Vagina (tissue), 2 donors: ENCODE measurements around the gene CDK19.
A peak's percentile ranks its signal among the peaks of the same experiment; 100 is the strongest.

Experiments used
- CTCF ChIP-seq, 3 experiments: fragments of 450-650 bp in 2 of 3; fragments of 200-600 bp in 1 of 3; sonication (generic) in 1 of 3; IDR thresholded peaks; one replicate each; pipeline ENCODE4 v1.5.1; 2017 to 2019; ENCODE audit warnings: antibody characterized with exemption in 3 of 3, mild to moderate bottlenecking in 2 of 3, moderate library complexity in 2 of 3
- POLR2A ChIP-seq, 2 donors: fragments of 450-650 bp; IDR thresholded peaks; one replicate each; pipeline ENCODE4 v1.6.1; 2017; ENCODE audit warnings: antibody characterized with exemption in 2 of 2, mild to moderate bottlenecking in 2 of 2, moderate library complexity in 2 of 2
- POLR2AphosphoS5 ChIP-seq, 2 donors: sonication (generic); formaldehyde crosslinking; IDR thresholded peaks; one replicate each; pipeline ENCODE4 v1.9.0; 2017; ENCODE audit warnings: antibody characterized with exemption in 2 of 2, mild to moderate bottlenecking in 2 of 2, low read depth in 1 of 2; ENCODE audit not compliant: insufficient read depth in 1 of 2

GRCh38 chr6:110815015-110815410 is 256 bp downstream of the CDK19 start:
- TF ChIP-seq CTCF (IDR thresholded peaks at IDR 0.05) (no peak), POLR2A (IDR thresholded peaks at IDR 0.05) (peak in 1 of 2 donors; percentile 59), POLR2AphosphoS5 (IDR thresholded peaks at IDR 0.05; ENCODE audit: insufficient read depth in 1 of 2, low read depth in 1 of 2) (no peak)
